SKM-1 (cell line): Measurements from ENCODE around the gene CACNA1D.
"Not testable (repeated sequence)": the region's sequence is repeated elsewhere in the genome, so short reads cannot be mapped to it uniquely, and the experiment has no call there.

Source experiments
- DNase-seq: peaks from one replicate; lab custom pipeline; 2025; ENCODE audit not compliant: unreplicated experiment; lab: John Stamatoyannopoulos, UW

Gene CACNA1D

DNA sequence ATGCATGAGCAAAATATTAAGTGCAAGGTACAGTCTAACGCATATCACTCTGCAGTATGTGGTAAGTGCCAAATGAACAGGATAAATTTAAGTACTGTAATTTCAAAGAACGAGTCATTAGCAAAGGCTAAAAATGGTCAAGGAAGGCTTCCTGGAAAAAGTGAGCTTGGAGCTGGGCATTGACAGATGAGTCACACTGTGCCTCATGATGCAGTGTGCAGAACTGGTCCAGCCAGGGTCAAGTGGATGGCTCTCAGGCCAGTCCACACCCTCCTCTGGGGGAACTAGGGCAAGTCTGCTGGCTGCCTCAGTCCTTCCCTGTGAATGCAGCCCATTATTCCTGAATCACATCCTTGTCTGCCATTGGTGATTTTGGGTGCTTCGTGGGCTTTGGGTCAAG is 76.3 kb downstream of the CACNA1D start:
- no peak for DNase-seq

DNA sequence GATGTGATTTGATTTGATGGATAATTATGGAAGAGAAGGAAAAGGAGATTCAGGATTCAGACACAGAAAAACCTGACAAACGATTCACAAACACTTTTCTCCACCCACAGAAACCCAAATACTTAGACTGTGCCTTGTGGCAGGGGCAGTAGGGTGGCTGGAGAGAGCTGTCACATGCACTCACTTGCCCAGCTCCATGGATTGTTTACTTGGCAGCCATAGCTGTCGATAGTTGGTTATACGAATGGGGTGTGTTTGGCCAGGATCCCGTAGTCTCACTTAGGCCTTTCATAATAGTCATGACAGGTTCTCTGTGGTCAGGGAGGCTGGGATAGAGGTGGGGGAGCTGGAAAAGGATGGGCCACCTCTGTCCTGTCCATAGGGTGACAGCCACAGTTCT is 76.9 kb downstream of the CACNA1D start:
- DNase-seq: no peak

DNA sequence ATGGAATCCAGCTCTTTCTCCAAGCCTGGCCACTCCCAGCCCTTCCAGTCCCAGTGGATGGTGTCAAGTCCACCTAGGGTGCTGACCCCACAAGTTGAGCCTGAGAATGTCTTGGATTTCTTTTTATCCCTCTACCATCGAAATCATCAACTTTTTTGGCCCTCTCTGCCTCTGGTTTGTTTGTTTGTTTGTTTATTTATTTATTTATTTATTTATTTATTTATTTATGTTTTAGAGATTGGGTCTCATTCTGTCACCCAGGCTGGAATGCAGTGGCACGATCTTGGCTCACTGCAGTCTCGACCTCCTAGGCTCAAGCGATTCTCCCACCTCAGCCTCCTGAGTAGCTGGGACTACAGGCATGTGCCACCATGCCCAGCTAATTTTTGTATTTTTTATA is 77.8 kb downstream of the CACNA1D start:
- not testable (repeated sequence) for DNase-seq

DNA sequence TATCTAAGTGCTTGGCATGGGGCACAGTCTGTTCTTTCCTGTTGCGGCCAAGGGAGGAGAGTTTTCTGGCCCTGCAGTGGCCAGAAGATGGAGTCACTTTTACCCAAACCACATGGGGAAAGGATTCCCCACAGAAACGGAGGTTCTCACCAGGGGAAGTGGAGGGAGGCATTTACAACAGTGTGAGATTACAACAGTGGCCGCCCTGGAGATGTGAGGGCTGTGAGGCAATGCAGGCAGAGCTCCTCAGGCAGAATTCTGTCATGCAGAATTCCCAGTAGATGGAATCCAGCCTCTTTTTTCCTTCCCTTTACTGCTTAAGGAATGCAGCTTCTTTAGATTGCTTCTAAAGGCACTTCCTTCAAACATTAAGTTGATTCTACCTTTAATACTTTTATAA is 83.1 kb downstream of the CACNA1D start:
- DNase-seq: peak; percentile 54

DNA sequence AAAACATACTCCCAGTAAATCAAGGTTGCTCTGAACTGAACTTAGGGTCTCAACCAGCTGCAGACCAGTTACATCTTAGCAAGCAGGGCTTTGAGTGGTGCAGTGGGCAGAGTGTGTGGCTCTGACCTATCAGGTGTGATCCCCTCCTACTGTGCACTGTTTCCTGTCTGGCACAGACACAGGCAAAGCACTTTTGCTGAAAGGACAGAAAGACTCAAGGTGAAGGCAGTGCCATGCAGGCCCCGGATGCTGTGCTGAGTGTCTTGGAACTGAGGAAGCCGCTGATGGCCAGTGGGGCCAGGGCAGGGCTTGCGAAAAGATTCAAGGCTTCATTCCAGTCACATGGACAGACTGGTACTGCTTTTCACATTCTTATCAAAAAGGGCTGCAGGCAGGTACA is 85.2 kb downstream of the CACNA1D start:
- DNase-seq: no peak

DNA sequence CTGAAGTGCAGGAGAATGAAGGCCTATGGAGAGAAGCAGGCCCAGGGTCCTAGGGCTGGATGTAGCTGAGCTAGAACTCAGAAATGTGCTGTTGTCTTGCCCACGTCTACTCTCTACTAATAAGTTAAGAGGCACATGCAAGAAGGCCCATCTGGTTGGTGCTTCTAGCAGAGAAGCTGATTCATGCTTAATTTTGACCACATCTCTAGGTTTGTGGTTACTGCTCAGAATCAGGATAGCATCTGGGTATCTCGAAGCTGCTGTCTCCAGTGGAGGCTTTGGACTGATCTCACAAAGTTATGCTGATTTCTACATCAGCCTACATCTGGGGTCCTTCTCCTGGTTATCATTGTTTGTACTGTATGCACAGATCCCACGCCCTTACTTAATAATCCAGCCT is 87.3 kb downstream of the CACNA1D start:
- DNase-seq: no peak

DNA sequence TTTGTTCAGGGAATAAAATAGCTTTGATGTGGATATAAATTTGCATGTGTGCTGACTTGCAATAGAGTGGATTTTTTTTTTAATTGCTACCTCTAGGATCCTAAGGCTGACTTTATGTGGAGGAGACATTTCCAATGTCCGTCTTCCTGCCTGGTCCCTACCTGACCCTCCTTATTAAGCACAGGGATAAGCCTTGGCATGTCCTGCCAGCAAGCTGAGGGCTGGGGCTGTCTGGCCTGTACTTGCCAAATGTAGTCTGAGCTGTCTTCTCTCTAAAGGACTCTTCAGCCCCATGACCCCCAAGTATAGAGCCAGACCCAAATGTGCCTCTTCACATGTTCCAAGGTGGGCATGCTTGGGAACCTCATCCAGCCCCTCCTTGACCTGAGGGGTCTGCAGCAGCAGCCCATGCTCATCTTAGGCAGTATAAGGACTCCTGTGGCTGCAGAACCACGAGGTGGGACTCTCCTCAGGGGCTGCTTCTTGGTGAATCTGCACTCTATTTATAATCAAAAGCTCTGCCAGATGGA is 88.8 kb downstream of the CACNA1D start:
- DNase-seq: no peak

DNA sequence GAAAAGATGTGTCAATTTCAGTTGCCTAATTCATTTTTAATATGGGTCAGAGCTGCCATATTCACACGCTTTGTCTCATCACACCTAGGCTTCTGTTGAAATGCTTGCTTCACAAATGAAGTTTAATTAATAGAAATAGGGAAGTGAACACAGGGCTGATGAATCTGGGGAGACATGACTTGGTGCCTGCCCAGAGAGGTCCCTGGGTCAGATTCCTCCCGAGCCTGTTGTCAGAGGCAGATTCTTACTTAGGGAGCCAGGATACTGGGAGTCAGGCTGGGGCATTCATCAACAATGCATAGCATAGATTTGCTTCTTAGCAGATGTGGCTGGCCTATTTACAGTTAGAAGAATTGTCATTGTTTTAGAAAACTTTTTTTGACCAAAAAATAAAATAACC is 90.6 kb downstream of the CACNA1D start:
- DNase-seq: no peak

DNA sequence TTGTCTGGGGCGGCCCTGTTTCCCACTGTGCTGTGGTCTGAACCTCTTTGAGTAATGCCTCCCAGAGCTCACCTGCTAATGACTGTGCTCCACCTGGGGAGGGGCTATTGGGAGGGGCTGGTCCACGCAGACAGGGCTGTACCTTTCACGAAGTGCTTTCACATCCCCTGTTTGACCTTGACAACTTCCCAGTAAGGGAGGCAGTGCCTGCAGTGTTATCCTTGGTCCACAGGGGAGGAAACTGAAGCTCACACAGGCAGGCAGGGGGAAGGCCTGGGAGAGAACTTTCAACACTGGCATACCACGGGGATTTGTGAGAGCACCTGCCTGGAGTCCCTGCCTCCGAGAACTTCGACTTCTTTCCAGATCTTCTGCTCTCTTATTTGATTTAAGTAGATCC is 91.2 kb downstream of the CACNA1D start:
- no peak for DNase-seq

DNA sequence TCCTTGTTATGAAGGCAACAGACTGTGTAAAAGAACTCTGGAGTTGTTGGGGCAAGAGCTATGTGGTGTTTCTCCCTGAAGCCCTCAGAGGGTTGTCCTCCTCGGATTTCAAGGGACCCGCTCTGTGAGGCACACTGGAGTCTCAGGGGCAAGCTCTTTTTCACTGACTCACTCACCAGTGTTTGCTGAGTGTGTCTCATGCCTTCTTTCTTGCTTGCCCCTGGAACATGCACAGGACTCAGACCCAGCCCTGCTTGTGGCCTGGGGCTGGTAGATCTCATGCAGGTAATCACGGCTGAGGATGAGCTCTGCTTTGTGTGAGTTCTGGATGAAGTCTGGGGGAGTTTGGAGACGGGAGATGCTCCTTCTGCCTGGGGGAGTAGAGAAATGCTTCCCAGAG is 93.7 kb downstream of the CACNA1D start:
- DNase-seq: no peak

DNA sequence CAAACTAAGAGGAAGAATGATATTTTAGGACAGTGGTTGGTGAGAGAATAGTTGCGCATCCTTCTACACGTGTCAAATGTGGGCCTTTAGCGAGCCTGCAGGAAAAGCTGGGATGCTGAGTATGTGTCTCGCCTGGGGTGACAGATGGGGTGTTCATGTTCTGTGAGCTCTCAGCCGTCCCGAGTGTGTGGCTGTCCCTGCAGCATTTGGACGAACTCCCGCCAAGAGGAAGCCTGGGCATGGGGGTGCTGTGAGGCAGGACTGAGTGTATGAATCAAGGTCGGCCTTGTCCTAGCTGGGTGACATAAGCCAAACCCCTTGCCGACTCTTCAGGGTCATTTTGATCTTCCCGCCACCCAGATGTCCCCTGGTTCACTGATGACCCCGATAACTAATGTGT is 94.8 kb downstream of the CACNA1D start:
- DNase-seq: no peak

DNA sequence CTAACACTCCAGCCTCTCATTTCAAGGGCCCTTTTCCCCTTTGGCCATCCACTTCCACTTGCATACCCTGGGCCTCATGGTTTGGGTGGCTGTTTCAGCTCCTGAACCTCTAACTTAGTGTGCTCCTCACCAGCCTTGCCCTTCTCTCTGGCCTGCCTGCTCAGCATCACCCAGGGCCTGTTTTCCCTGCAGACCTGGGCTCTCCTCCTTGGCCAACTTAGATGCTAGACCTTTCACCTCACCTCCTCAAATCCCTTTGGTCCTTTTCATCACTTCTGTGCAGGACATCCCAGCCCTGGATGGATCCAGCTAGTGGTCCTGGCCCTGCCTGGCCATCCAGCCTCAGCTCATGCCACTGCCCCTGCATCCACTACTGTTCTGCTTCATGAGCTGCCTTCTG is 95.4 kb downstream of the CACNA1D start:
- DNase-seq: no peak

DNA sequence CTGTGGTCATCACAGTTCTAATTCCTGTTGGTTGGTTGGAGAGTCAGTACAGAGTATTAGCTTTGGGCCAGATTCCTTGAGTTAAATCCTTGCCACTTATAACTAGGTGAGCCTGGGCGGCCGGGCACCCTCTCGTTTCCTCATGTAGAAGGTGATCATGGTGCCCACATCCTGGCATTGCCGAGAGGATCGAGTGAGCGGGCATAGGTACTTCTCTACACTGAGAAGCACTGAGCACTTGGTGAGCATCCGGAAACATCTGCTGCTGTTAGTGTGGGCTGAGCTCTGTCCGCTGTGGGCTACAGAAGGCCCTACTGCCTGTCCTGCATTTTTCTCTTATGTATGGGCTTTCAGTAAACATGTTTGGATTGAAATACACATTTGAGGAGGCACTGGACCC is 96.2 kb downstream of the CACNA1D start:
- DNase-seq: no peak

DNA sequence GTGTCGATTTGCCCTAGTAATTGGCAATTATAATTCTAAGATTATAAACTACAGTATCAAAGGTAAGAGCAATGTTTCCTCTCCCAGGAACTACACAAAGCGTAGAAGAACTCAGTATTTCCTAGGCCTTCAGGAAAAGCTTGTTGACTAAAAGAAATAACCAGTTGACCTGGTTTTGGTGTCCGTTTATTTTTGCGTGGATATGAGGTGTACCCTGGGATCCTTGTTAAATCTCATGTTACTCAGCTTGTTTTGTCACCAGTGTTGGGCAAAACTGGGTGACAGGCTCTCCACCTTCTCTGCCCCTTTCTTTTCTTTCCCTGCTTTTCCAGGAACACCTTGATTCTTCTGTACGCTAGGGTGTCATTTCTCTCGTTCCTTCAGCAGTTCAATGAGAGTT is 97.2 kb downstream of the CACNA1D start:
- no peak for DNase-seq

DNA sequence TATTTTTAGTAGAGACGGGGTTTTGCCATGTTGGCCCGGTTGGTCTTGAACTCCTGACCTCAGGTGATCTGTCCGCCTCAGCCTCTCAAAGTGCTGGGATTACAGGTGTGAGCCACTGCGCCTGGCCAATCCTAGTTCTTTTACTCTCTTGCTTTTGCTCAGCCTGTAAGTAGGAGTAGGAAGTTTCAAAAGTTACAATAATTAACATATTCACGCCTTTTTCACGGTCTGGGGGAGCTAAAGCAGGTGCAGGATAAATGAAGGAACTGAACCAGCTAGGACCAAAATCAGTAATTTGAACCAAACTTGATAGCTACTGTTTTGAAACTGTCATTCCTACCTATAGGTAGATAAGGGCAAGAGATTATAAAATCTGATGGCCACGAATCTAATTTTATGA is 98.5 kb downstream of the CACNA1D start:
- DNase-seq: no peak

DNA sequence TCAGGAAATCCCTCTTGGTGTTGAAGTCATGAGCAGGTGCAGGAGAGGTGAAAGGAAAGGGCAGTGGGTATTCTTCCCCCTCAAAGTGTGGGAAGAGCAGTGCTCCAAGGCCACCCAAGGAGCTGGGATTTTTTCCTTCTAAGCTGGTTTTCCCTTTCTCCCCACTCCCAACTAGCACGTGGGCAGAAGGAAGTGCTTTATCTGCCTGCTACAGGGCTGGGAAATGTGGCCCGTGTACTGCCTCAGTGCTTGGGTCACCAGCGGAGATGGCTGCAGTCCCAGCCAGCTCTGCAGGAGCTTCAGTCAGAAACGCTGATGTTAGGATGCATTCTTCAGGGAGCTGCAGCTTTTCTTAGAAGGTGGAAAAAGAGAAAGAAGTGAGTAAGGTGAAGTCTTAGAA is 99.2 kb downstream of the CACNA1D start:
- no peak for DNase-seq

DNA sequence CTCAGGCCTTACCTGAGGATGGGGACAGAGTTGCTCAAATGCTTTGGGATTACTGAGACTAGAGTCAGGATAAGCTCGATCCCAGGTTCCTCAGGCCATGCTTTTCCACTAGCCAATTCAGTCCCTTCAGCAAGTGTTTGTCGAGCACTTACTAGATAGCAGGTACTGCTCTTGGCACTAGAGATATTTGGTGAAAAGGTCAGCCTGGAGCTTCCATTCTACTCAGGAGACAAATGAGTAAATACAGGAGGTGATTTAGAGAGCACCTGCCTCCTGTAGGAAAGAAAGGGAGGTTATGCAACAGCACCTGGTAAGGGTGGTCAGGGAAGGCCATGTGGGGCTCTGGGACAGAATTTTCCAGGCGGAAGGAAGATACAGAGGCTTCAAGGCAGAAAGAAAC is 99.9 kb downstream of the CACNA1D start:
- DNase-seq: no peak

DNA sequence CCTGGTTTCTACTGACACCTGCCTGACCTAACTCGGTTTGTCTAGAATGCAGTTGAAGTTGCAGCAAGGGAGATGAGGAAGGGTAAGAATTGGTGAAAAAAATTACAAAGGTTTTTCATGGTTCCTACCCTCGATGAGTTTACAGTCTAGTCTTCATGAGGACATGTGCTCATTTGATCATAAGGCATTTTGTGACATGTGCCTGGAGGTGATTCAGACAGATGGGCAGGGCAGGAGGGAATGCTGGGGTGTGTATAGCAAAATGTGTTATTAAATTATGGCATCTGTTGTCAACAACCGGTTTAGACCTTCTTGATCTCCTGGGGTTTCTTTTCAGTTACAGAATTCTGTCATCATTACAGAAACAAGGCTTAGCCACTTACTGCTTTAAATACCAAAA is 101.2 kb downstream of the CACNA1D start:
- no peak for DNase-seq

DNA sequence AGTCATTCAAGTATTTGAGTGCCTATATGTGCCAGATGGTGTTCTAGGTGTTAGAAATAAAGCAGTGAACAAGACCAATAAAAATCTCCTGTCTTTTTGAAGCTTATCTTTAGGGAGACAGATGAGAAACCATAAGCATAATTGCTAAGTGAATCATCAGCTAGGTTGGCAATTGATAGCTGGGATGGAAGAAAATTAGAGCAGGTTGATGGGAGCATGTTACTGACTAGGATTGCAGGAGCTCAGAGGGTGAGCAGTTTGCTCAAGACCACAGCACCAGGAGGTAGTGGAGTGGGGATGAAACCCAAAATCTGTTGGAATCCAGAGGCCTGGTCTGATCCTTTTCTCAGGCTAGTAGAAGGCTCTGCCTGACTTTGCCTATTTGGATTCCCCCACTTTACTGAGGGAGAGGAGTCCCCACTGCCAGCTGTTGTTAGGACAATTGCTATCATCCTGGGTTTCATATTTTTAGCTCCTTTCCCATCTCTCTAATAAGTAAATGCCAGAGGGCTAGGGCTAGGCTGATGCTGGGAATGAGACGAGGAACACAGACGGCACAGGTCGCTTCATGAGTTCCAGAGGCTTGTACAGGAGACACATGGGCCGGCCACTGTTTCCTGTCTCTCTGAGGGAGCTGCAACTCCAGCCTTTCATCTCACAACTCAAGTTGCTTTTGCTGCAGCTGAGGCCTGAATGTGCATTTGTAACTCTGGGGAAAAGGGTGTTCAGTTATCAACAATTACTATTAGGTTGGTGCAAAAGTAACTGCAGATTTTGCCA is 102.9 kb downstream of the CACNA1D start:
- no peak for DNase-seq

DNA sequence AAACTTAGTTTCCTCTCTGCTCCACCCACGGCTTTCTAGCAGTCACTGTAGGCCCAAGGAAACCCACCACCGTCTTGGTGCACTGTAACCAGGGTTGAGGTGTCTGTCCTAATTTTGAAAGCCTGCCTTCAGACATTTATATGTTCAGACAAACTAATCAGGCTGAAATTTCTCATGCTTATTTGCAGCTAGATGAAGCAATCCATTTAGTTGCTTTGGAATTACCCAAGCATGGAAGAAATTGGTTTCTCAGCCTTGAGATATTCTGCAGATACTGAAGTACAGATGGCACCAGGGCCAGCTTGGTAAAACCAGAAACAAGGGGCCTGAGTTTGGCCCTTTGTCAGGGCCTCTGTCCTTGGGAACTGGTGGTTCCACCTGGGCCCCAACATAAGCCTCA is 105.4 kb downstream of the CACNA1D start:
- DNase-seq: no peak

DNA sequence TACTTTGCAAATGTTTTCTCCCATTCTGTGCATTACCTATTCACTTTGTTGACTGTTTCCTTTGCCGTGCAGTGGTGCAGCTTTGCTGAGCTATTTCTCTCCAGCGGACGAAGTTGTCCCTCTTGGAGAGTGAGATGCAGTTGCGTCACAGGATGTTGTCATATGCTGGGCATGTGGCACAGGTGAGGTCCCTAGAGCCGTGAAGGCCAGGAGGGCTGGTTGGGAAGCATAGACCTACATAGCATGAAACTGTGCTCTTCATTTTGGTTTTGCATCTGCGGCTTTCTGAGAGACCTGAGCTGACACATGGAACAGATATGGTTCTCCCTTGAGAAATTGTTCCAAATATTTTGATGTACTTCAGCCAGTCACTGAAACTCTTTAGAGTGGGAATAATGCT is 108.5 kb downstream of the CACNA1D start:
- no peak for DNase-seq

DNA sequence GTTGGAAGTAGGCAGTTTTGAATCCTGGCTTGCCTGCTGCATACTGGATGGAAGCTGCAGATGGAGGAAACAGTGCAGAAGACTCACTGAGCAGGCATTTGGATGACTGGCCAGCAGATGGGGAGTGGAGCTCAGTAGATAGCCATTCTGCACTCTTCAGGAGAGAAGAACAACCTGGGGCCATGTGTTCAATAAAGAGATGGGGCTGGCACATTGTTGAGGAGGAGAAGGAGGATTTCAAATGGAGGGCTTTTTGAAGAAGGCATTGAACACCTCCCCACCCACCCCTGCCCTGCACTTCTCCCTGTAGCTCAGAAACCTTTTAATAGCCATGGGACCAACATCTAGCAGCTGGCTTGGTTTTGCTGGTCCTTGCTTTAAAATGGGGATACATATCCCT is 109.8 kb downstream of the CACNA1D start:
- DNase-seq: no peak

DNA sequence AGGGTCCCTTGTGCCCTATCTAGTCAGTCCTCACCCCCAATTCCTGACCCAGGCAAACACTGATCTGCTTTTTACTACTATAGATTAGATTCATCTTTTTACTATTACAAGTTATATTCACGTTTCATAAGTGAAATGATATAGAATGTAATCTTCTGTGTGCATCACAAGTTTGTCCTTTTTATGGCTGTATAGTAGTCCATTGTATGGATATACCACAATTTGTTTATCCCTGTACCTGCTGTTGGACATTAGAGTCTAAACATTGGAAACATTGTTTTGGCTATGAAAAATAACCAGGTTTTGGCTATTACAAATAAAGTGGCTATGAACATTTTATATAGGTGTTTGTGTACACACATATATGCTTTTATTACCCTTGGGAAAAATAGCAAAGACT is 112.4 kb downstream of the CACNA1D start:
- DNase-seq: no peak
